Left forelimb (tissue), 1 donor: Measurements from ENCODE around the gene WWTR1.

Source experiments
- DNase-seq: peaks from one replicate; pipeline ENCODE4 v3.0.0-alpha.2; 2018; ENCODE audit warnings: low spot score

WWTR1 gene

GRCh38 chr3:149567381-149567780 is 90.4 kb downstream of the WWTR1 start:
- no peak for DNase-seq

GRCh38 chr3:149566292-149566975 is 91.4 kb downstream of the WWTR1 start:
- no peak for DNase-seq

- DNase-seq, result no peak
These were observed 93.7 kb downstream of the WWTR1 start for GRCh38 chr3:149564079-149564478.

- DNase-seq, result no peak
These were observed 94.7 kb downstream of the WWTR1 start for GRCh38 chr3:149563114-149563513.

- no peak for DNase-seq
These were observed 97.2 kb downstream of the WWTR1 start for GRCh38 chr3:149560617-149561016.

GRCh38 chr3:149560001-149560400 is 97.8 kb downstream of the WWTR1 start:
- DNase-seq, result no peak

GRCh38 chr3:149559525-149559924 is 98.3 kb downstream of the WWTR1 start:
- DNase-seq, result no peak

GRCh38 chr3:149555927-149556326 is 101.9 kb downstream of the WWTR1 start:
- no peak for DNase-seq

- no peak for DNase-seq
These were observed 103.0 kb downstream of the WWTR1 start for GRCh38 chr3:149554826-149555225.

- peak; percentile 86 for DNase-seq
These were observed 103.9 kb downstream of the WWTR1 start for GRCh38 chr3:149553781-149554451.

- no peak for DNase-seq
These were observed 105.1 kb downstream of the WWTR1 start for GRCh38 chr3:149552700-149553099.

GRCh38 chr3:149551500-149551899 is 106.3 kb downstream of the WWTR1 start:
- no peak for DNase-seq

GRCh38 chr3:149548669-149549065 is 109.2 kb downstream of the WWTR1 start:
- no peak for DNase-seq

- DNase-seq, result no peak
These were observed 109.7 kb downstream of the WWTR1 start for GRCh38 chr3:149547954-149548668.

GRCh38 chr3:149547413-149547812 is 110.4 kb downstream of the WWTR1 start:
- DNase-seq, result peak; percentile 83

GRCh38 chr3:149545049-149545448 is 112.8 kb downstream of the WWTR1 start:
- DNase-seq, result no peak

- DNase-seq, result no peak
These were observed 115.2 kb downstream of the WWTR1 start for GRCh38 chr3:149542375-149543312.

- no peak for DNase-seq
These were observed 116.7 kb downstream of the WWTR1 start for GRCh38 chr3:149541091-149541491.

- DNase-seq, result no peak
These were observed 119.5 kb downstream of the WWTR1 start for GRCh38 chr3:149538371-149538770.

- no peak for DNase-seq
These were observed 121.4 kb downstream of the WWTR1 start for GRCh38 chr3:149536429-149536828.

GRCh38 chr3:149535333-149535685 is 122.5 kb downstream of the WWTR1 start:
- no peak for DNase-seq

GRCh38 chr3:149534671-149535332 is 123.0 kb downstream of the WWTR1 start:
- no peak for DNase-seq
